22Rv1 (cell line): Measurements from ENCODE around the gene ATP6V1G2.

Experiments used
- CTCF ChIP-seq: fragments of 450-650 bp; IDR thresholded peaks from 2 replicates; pipeline ENCODE4 v1.5.1; 2017; ENCODE audit warnings: mild to moderate bottlenecking
- ZFX ChIP-seq: fragments of 450-650 bp; IDR thresholded peaks from 2 replicates; pipeline ENCODE4 v1.6.1; 2017; ENCODE audit warnings: antibody characterized with exemption, borderline replicate concordance

- TF ChIP-seq CTCF, result no peak
- no peak for TF ChIP-seq ZFX
Measured at GRCh38 chr6:31572041-31572911, 25.9 kb upstream of the ATP6V1G2 start, which contains the start of gene LTA.
